NCI-H345 treated with DMSO at 0.1 percent for 48 hours (cell line): Measurements from ENCODE around the gene SLC16A3.

Experiments
- DNase-seq: peaks from one replicate; lab custom pipeline; 2025; ENCODE audit not compliant: unreplicated experiment; lab: John Stamatoyannopoulos, UW

SLC16A3 gene

DNA sequence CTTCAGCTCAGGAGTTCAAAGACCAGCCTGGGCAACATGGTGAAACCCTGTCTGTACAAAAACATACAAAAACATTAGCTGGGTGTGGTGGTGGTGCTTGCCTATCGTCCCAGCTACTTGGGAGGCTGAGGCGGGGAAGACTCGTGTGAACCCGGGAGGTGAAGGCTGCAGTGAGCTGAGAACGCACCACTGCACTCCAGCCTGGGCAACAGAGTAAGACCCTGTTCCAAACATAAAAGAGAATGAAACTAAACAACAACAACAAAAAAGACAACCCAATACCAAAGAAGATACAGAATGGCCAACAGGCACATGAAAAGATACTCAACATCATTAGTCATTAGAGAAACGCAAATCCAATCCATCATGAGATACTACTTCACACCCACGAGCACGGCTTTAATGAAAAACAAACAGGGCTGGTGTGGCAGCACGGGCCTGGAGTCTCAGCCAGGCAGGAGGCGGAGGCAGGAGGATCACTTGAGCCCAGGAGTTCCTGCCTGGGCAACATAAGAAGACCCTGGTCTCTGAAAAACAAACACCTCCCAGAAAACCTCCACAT, 7.4 kb upstream of the SLC16A3 start:
- DNase-seq = no peak

DNA sequence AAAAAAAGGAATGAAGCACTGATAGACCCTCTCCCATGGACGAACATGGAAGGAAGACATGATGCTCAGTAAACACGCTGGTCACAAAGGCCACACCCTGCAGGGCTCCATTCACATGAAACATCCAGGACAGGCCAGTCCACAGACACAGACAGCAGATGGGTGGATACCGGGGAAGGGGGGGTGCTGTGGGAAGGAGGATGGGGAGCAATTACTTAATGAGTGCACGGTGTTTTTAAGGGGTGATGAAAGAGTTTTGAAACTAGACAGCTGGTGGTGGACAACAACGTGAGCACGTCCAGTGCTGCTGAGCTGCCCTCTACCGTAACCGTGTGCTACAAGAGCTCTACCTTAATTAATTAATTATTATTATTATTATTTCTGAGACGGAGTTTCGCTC, 6.0 kb upstream of the SLC16A3 start:
- DNase-seq = no peak

DNA sequence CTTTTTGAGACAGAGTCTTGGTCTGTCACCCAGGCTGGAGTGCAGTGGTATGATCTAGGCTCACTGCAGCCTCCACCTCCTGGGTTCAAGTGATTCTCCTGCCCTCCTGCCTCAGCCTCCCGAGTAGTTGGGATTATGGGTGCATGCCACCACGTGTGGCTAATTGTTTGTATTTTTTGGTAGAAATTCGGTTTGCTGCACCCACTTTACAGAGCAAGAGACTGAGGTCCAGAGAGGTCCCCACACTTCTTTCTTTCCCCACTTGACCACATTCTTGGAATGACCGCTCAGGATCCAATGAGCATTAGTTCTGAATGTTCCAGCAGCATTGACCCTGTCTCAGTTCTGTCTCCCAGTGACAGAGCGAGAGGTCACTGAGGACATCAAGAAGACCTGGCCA, 5.3 kb upstream of the SLC16A3 start:
- DNase-seq = no peak

DNA sequence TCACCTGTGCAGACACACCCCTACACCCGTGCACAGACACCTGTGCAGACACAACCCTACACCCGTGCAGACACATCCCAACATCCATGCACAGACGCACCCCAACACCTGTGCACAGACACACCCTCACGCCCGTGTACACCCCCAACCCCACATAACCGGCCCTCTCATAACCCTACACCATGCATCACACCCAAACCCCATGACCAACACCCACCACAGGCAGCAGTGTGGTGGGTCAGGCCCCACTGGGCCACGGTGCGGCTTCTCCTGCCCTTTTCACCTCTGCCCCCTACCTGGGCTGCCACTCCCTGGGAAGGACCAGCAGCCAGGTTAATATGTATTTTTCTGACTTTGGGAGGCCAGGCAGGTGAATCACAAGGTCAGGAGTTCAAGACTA, 4.2 kb upstream of the SLC16A3 start:
- no peak for DNase-seq

DNA sequence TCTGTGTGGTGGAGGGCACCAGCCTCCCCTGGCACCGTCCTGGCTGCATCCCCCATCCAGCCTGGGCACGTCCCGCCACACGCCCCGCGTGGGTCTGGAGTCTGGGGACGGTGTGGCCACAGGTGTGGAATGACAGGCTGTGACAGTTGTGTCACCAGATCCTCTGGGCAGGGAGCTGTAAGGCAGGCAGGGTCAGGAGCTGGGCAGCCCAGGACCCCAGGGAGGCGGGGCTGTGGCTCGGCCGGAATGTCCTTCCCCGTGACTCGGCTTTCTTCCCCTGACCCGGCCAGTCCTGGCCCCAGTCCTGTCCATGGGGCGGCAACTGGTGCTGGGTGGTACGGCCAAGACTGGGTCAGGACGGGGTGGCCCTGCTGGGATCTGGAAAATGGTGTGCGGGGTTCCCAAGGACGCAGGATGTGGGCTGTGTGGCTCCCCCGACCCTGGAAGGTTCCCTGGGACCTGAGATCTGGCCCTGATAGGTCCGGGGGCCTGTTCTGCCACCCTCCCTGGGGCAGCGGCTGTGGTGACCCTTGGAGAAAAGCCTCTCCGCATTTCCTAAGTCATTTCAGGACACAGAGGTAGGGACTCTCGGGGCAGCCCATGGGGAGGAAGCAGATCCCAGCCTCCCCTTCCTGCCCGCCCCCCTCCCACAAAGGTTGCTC, 3.3 kb upstream of the SLC16A3 start:
- DNase-seq = no peak

DNA sequence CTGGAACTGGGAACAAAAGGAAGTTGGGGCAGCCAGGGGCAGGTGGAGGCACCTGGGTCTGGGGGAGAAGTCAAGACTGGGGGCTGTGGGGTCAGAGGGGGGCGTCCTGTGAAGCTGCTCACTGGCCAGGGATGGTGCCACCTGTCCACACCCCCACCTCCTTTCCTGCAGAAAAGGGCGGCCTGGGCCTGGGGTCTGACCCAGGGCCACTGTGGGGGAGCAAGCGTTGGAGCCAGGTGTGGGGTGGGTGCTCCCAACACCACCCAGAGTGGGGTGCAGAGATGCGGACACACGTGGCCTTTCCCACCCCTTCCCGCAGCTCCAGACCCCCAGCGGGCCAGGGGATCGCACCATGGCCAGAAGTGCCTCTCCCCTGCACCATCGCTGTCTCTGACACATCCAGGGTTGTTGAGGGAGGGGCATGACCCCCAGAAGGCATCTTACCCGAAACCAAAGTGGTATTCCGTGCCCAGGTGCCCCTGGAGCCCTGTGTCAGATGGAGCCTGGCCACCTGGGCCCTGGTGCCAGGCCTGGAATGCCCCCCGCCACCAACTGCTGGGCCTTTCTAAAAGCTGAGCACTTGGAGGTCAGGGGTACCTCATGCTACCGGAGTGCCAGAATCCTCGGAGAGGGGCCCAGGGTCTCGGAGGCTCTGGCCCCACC, 2.6 kb upstream of the SLC16A3 start:
- DNase-seq = no peak

DNA sequence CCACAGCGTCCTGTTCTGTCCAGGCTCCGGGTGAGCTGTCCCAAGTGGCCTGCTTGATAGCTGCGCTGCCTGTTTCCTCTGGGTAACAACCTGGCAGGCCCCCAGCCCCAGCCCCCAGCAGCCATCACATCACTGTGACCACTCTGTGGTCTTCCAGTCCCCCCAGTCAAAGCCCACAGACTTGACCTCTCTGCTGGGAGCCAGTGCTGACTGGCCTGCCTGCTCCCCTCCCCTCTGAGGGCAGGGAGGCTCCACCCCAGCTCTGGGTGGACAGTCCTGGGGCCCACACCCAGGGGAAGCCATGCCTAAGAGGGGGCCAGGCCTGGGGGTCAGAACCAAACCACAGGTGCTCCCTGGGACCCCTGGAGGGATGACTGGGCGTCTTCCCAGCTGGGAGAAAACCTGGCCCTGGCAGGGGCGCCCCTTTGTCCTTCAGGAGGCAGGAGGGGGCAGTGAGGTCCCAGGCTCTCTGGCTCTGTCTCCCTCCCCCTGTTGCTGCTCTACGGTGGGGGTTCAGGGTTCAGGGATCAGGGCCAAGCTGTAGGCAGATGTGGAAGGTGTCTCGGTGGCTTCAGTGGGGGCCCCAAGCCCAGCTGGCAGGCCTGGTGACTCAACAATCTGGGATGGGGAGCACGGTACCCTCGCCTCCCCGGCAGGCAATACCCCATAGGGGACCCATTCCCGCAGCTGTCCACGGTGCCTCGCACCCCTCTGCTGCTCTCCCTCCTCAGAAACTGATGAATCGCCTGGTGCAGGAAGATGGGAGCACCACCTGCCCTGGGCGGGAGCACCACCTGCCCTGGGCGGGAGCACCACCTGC, 1.8 kb upstream of the SLC16A3 start:
- no peak for DNase-seq

DNA sequence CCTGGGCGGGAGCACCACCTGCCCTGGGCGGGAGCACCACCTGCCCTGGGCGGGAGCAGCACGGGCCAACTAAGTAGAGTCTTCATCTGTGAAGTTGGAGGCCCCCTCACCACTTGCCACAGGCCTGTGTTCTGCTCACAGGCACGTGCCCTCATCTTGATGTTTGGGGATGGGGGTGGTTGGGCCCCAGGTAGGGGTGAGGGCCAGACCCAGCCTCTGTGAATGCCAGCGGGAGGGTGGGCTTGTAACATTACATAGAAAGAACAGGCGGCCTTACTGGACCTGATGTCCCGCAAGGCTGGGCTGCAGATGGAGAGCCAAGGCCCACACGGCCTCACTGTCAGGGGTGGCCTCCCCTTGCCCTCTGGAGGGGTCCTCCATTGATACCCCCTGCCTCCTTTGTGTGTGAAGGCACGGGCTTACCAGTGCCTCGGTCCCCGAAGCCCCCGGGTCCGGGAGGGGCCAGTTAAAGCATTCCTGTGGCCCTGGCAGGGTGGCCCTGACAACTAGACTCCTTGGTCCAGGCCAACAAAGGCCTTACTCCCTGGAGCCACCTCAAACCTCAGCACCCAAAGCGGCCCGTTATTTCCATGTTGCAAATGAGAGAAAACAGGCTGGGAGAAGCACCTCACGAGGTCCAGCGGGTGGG, 1.1 kb upstream of the SLC16A3 start:
- DNase-seq = no peak

DNA sequence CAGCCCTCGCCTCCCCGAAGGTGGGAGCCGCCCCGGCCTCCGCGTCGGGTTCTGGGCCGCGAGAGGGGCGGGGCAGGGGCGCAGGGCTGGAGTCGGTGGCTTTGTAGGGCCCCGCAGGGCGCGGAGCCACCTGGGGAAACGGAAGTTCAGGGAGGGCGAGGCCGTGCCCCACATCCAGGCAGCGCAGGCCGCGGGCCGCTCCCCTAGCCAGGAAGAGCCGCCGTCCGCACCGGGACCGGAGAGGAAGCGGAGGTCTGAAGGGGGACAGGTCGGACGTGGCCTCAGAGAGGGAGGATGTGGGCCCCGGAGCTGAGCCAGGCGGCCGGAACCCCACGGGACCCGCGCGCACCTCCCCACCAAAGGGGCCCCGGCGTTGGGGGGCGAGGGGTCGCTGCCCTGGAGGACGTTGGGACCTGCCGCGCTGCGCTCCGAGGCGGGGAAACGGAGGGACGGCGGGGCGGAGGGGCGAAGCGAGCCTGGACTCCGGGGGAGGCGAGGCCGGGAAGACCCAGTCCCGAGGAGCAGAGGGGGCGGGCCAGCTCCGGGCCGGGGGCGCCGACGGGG, 482 bp upstream of the SLC16A3 start:
- no peak for DNase-seq

DNA sequence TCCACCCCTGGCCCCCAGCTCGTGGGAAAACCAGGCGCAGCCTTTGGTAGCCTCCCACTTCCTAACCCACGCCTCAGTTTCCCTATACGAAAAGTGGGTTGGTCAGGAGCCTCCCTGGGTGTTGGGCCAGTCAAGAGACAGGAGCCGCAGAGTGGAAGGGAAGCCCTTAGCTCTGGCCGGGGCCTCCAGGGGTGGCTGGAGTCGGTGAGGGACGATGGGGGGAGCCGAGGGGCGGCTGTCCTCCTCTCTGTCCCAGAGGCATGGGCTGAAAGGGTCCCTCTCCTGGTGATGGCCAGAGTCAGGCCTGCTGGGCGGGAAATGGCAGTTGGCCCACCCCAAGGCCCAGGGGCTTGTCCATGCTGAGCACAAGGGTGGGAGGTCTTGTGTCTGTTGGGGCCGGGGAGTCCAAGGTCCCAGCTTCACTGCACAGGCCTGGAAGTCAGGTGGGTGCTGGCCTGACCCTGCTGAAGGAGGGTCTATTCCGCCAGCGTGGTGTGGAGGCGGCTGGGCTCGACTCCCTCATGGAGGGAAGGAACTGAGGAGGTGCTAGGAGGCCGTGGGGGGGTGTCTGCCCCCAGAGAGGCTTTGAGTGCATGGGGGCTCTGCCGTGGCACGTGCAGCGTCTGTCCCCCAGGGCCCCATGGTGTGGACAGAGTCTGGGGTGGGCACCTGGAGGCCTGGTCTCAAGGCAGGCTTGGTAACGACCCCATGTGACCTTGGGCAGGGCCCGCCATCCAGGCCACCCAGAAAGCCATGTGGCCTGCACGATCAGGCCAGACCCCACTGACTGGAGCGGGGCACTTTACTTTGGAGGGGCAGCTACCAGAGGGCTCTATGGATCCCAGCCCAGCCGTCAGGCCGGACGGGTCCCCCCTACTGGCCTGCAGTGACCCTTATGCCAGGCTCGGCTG, 1.1 kb downstream of the SLC16A3 start:
- DNase-seq = no peak

DNA sequence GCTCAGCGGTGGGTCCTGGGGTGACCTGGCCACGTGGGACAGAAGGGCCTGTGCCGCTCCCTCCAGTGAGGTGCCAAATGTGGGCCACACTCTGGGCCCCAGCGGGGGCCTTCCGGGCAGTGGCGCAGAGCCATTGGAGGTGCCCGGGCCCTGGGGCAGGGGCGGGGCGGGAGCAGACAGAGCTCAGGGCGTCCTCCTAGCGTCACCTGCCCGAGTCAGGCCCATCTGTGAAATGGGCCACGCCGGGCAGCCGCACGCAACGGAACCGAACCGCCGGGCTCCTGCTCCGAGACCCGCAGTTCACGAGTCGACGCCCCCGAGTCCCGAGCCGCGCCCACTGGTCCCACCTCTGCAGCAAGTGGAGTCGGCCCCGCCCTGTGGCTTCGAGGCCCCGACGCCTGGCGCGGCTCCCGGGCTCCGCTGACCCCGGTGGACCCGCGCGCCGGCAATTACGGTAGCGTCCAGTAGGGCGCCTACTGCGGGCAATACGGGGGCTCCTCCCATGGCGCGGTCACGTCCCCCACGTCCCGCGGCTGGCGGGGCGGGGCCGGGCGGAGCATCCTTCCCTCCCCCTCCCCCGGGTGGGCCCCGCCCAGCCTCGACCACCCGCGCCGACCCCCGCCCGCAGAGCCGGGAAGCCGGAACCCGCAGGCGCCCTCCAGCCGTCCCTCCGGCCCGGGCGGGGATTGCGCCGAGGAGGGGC, 1.9 kb downstream of the SLC16A3 start:
- no peak for DNase-seq

DNA sequence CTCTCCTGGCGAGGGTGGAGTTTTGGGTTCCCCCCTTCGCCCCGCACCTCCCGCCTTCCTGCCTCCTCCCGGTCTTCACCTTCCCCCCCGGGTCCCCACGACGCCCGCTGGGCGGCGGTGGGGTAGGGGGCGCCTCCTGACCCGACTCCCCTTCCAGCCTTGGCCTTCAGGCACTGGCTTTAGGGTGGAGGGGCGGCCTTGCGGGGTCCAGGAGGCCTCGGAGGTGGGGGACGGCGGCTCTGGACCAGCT, 2.4 kb downstream of the SLC16A3 start:
- DNase-seq = no peak

DNA sequence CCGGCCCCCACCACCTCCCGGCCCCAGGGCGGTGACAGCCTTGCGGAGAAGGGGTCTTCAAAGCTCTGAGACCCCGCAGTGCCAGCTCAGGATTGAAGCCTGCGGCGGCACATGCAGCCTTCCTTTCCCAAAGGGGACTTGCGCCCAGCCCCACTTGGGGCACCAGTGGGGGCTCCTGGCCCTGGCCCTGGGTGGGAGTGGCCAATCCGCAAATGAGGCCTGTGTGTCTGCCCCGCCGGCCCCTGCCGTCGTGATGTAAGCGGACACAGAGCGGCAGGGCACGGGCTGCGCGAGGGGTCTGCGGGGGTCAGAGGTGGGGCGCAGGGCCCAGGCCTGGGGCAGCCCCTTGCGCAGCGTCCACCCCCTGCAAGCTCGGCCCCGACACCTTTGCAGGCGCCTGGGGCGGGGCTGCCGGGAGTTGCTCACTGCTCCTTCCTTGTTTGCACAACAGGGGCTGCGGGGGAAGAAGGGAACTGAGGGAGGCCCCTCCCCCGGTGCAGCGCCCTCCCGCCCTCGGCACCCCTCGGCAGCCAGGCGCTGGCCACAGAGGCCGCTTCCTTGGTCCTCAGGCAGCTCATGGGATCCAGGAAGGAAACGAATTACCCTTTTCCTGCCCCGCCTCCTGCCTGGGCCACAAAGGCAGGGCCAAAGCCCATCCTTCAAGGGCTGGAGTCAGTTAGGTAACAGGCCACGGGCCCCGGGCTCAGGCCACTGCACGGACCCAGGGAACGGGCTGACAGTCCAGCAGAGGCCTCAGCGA, 2.9 kb downstream of the SLC16A3 start:
- DNase-seq = no peak

DNA sequence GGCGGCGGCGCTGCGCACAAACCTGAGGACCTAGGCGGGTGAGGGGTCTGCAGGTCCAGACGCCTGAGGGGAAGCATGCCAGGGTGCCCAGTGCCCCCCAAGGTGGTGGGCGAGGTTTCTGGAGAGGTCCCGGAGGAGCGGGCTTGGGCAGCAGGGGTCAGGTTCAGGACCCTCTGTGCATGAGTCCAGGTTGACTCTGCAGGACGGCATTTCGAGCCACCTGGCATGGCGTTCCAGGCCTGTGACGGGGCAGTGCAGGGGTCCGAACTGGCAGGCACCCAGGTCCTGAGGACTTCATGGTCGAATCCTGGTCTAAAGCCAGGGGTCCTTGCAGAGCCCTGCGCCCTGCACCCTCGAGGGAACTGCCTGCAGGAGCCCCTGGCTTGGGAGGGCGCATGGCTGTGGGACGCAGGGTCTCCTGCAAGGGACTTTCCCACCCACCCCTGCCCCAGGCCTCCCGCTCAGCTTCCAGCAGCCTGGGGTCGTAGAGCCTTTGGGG, 3.5 kb downstream of the SLC16A3 start:
- no peak for DNase-seq

DNA sequence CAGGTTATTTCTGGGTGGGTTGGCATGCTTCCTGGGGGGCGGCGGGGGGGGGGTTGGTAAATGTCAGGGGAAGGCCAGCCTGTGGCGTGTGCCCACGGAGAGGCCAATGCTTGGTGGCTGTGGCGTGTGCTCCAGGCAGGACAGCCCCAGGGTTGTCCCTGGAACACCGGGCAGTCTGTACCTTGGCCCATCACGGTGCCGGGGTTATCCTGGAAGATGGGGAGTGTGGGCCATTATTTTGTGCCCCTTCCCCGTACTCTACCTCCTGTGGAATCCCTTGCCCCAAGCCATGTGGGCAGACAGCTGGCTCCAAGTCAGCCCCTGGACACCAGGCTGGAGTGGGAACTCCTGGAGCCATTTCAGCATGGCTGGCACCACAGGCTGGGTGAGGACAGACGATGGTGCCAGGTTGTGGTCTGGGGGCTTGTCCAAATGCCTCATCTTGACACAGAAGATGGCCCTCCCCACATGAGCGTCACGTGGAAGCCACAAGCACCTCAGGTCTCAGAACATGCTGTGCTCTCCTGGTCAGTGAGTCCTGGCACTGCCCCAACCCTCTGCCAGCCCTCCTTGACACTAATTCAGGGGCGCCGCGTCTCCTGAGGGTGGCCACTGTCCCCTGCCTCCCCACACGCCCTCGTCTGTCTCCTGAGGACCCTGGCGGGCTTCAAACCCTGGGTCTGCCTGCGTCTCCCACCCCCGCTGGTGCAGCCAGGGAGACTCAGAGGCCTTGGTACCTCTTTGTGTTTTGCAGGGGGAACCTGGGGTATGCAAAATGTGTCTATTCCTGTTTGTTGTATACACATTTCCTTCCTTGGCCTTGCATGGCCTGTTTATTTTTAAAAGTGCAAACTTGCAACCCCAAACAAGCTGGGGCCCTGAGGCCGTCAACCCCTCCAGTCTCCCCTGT, 4.3 kb downstream of the SLC16A3 start:
- no peak for DNase-seq

DNA sequence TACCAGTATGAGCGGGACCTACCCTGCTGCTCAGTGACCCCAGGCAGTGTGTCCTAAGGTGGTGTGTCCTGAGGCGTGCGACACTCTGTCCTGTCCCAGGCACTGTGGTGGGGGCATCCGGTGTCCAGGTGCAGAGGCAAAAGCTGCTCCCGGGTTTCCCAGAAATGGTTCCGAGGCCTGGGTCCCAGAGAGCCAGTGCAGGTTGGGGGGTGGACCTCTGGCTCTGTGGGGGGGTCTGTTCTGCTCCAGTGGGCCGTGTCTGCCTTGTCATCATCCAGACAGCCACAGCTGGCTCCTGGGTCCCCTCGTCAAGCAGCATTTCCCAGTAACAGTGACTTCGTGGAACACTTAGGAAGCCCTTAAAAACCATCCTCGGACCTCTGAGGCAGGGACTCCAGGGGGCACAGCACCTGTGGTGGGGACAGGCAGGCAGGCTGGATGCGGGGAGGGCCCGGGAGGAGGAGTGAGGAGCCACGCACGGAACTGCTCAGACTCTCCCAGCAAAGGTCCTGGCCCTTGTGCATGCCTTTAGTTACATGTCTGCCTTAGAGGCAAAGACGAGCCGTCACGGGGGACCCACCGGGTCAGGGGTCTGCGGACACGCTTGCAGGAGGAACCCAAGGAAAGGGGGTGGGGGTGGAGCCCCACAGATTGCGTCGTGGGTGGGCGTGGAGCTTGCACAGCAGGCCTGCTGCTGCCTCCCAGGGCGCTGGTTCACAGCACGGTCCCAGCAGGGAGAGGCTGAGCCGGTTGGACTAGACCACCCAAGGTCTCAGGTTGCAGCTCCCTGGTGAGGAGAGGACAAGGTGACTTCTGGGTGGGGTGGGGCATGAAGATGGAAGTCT, 5.6 kb downstream of the SLC16A3 start:
- no peak for DNase-seq
